C4-2B (cell line): ENCODE measurements around the gene CPA1.

Experiments used
- CTCF ChIP-seq: fragments of 450-650 bp; conservative IDR thresholded peaks from 2 replicates; pipeline ENCODE4 v1.5.1; 2017; ENCODE audit warnings: mild to moderate bottlenecking
- ZFX ChIP-seq: fragments of 450-650 bp; IDR thresholded peaks from 2 replicates; pipeline ENCODE4 v1.6.1; 2017

DNA sequence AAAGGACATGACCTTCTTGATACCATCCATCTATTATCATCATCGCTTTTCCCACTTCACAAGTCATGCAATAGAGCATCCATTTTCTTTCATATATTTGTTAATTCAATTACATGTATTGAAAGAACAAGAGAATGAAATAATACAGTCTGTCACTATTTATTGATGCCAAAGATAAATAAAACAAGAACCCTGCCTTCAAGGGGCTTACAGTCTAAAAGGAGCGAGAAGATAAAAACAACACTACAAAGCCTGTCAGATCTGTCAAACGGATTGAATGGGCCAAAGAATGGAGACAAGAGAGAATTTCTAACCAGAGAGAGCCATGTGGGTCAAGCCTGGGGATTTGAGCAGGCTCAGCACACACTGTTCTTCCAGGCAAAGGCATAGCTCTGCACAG is 19.8 kb upstream of the CPA1 start:
- TF ChIP-seq CTCF (no peak), ZFX (no peak)
